ENCODE results near the gene PPM1L.
"Not testable (repeated sequence)": the region's sequence is repeated elsewhere in the genome, so short reads cannot be mapped to it uniquely, and the experiment has no call there.

The PPM1L gene

DNA sequence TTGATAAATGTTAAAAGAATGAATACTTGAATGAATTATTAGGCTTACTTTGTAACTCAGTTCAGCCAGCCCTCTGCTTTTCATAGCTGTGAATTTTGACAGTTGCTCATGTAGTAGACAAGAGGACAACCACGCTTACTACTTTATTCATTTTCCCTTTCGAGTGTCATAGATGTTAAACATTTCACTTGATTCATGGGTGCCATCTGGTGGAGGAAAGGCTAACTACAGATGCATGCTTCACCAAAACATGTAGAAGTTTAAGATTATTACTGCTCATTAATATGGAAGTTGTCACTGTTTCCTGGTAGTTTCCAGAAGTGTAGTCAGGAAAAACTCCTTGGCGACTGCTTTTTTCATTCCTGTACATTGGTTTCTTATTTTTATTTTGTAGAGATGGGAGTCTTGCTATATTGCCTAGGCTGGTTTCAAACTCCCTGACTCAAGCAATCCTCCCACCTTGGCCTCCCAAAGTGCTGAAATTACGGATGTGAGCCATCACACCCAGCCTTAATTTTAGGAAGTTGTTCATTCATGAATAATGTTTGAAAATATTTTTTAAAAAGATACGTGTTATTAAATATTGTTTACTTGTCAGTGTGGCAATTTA, 186.0 kb downstream of the PPM1L start:
- DNase-seq: peak; percentile 91

DNA sequence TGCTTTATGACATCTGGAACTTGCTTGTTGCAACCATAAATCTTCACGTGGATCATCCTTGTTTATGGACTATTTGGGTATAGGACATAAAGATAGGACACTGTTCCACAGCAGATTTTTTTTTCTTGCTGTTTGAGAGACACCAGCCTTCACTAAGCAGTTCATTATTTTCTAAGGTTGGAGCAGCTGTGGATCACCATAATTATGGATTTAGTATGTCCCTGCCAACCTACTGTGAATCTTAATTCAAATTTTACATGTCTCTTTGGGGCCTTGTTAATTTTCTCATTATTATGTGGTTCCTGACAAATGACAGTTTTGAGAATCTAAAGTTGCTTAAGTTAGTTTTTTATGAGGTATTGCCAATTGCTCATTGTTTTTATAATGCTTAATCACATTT, 188.0 kb downstream of the PPM1L start:
- DNase-seq: no peak

DNA sequence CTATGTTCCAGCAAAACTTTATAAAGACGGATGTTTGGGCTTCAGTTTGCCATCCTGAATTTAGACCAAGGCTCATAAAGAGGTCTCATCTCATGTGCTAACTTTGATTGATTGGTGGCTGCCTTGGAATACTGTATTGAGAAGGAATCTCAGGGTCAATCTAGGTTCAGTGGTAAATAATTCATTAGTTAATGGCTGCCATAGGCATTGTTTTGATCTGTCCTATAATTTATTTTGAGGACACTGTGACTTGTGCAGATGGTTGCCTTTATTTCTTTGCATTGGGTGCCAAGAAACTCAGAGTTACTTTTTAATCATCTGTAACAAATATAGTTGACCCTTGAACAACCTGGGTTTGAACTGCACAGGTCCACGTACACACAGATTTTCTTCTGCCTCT, 189.3 kb downstream of the PPM1L start:
- peak; percentile 54 for DNase-seq

DNA sequence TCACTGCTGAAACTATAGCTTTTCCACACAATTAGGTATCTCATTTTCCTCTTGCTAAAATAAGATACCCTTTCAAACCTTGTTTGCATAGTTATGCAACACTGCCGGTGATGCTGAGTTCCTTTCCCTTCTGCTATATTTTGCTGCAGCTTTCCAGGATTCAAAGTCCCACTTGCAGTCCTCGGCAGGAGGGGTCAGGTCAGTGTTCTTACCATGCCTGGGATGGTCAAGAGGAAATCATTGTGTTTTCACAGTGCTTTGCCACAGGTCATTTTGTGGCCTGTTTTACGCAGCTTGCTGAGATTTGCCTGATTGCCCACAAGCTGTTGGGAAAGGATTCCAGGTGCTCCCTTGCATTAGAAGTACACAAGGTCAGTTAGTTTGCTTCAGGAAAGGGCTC, 192.2 kb downstream of the PPM1L start:
- no peak for DNase-seq

DNA sequence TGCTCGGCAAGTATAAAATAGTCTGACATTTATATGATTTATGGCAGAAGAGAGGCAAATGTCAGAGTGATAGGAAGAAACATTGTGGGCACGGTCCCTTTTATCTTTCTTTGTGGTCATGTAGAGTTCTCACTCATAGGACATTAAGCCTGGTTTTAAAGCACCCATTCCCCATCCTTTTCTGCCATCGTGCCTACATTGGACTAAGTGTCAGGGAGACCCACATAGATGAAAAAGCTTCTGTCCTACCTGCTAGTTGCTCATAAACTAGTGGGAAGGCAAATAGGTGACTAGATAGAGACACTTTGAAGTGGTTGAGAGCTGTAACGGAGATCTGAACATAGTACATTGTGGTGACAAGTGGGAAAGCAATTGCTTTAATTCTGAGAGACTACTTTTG, 193.4 kb downstream of the PPM1L start:
- no peak for DNase-seq

DNA sequence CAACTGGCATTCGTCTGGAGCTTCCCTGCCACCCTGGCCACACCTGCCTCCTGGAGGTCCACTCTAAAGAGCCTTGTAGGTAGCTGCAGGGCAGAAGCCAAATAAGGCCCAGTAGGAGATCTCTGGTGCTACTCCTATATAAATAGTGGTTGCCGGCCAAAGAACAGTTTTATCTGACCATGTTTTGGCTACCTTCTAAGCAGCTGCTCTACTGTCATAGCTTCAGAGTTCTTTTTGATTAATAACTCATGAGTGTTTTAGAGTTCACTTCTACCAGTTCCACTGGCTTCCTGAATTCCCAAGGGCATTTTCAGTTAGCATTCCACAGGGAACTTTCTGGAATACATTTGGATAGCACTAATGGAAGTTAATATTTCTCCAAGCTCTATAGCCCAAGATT, 194.5 kb downstream of the PPM1L start:
- no peak for DNase-seq

DNA sequence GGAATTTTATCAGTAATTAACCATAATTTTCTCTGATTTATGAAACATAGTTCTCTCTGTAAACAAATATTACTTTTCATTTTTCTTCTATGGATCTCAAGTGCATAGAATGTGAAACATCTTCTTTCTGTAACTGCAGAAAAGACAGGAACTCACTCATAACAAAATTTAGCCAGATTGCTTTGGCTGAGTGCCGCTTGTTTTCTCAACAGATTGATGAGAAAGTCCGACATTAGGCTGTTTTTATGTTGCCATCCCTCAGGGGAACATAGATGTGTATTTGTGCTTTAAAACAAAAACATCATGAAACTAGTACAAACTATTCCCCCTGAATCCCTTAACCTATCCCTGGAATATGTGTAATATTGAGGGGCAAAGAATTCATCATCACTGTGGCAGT, 194.9 kb downstream of the PPM1L start:
- DNase-seq: no peak

DNA sequence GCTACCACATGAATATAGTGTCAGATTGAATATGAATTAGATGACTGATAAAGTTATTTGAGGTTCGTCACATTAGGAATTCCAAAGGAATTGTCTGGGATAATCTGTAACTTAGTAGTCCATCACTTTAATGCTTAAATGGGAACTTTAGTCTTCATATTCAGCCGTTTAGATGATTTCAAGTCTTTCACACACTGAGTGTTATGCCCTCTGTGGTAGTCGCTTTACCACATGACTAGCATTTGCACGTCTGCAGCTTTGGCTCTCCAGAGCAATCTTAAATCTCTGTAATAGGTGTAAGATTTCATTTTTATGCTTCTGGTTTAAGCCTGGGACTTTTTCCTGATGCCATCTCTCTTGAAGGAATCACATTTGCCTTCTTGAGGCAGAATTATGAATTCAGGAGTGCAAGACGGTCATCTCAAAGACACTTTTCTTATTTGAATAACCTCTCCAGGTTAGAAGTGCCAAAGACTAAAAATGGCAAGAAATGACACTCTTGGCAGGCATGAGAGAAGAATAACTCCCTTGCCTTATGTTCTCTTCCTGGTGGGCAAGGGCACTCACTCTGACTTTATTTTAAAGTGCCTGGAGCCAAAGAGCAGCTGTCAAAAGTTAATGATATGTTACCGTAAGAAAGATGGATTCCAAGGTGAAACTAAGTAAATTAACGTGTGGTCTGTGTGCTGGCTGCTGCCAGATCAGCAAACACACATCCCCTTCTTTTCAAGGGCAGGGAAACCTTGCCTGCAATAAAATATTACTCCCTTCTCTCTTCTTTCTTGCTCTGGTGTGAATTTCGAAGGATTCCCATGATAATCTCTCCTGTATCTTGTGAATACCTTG, 195.8 kb downstream of the PPM1L start:
- DNase-seq: no peak

DNA sequence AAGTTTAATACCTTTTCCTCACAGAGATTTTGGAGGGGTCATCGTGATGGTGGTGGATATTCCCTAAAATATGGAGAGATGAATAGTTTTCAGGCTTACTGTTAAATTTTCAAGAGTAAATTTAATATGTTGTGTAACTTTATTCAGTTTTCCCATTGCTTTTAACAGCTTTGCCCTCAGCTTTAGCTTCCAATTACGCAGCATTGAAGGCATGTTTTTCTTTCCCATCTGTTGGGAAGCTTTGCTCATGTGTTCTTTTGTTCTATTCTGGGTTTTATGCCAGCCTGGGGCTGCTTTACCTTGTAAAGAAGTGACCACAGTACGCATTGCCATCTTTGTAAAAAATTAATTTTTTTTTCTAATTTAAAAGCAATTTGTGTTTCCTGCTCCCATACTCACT, 197.7 kb downstream of the PPM1L start:
- DNase-seq: no peak

DNA sequence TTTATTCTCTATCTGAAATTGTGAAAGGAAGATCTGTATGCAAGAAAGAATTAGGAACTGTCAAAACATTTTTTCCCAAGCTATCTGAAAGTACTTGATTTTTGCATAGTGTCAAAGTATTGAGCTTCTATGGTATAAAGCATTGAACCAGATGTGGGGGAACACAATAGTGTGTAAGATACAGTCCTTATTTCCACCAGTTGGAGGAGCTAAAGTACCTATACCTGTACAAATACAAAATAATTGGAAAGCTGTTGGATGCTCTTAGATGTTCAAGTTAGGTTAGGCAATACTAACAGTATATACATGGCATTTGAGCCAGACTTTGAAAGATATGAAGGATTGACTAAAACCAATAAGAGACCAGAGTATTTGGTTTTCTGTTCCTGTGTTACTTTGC, 200.8 kb downstream of the PPM1L start:
- no peak for DNase-seq

DNA sequence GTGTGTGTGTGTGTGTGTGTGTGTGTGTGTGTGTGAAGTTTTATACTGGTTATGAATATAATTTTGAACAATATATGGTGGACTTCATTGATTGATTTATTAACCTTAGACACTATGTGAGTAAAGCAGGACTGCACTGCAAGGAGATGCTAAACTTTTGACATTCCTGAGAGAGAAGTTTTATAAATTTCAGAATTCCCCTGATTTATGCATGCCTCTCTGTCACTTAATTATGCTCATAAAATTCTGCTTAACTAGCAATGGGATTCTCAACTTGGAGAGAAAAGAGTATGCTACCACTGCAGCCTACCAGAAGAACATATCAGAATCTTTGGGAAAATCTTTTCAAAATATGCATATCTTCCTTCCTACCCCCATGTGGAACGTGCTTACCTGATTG, 204.5 kb downstream of the PPM1L start:
- DNase-seq: no peak

DNA sequence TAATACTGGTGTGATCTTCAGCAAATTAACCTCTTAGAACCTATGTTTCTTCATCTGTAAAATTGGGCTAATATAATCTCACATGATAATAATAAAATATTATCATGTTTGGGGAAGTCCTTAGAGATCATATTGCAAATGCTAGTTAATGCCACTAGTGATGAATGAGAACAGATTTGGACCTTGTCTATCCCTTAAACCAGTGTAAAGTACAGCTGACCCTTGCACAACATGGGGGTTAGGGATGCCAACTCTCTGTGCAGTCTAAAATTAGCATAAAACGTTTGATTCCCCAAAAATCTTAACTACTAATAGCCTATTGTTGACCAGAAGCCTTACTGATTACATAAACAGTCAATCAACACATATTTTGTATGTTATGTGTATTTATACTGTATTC, 207.9 kb downstream of the PPM1L start:
- no peak for DNase-seq

DNA sequence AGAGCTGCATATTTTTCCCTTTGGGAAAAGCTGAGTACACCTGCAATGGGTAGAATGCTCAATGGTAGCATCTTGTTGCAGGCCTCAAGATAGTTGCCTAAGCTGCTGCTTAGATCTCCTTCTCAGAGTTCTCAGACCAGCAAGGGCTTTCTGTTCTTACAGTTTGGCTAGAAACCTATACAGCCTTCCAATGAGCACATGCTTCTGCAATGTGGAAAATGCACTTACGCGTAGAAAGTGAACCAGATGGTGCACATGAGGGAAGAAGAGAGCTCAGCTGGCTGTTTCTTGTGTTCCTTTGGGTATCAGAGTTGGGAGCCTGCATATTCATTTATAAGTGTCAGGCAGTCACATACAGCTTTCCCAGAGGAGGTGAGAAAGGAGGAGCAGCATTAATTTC, 212.7 kb downstream of the PPM1L start:
- DNase-seq: peak; percentile 44

DNA sequence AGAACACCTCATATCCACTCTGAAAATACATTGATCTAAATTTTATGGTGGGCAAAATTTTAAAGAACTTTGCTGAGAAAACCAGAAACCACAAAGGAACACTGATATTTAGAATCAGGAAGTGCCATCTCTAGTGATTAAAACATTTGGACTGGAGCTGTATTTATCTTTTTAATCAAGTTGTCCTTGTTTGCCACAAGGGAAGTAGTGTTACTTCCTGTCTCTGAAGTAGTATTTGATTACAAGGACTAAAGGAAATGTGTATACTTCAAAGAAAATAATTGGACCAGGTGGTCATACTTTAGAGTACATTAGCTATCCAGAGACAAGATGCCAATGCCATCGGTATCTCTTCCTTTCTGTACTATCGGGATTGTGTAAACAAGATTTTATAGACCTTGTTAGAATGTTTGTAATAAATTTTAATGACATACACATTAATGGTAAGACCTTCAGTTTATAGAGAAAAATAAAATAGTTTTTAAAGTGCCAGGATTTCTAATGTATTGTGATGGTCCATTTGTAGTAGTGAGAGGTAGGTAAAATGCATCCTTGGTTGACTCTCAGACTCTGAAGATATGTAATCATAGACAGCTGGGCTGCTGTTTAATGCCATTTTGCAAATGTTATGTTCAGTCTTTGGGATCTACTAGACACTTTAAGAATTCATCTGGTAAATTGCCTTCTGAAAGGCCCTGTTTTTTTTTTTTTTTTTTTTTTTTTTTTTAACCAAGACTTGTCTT, 217.2 kb downstream of the PPM1L start:
- no peak for DNase-seq

DNA sequence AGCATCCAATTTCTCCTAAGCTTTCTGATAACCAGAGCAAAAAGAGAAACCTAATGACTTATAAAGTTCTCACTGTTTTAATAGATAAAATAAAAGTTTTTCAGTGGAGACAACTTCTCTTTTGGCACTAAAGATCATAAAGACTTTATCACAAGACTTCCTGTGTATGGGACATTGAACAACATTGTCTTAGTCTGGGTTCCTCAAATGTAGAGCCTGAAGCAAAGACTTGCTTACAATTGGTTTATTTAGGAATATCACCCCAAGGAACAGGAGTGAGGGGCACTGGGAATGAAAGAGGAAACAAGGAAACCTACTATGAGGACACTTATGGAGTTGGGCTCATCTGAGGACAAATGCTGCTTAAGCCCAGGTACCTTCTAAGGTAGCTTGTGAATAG, 221.7 kb downstream of the PPM1L start:
- no peak for DNase-seq

DNA sequence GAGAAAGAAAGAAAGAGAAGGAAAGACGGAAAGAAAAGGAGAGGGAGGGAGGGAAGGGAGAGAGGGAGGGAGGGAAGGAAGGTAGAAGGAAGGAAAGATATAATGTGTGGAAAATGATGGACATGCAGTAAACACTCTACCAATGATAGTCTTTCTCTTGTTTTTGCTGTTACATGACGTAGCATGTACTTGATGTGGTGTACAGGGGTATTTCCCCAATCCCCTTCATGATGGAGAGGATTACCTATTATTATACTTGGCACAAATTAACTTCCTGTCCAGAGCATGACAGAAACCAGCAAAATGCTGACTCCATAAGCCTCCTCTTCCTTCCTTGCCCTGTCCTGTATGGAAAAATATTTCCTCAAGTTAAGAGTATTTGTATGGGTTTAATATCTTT, 224.7 kb downstream of the PPM1L start:
- DNase-seq: no peak

DNA sequence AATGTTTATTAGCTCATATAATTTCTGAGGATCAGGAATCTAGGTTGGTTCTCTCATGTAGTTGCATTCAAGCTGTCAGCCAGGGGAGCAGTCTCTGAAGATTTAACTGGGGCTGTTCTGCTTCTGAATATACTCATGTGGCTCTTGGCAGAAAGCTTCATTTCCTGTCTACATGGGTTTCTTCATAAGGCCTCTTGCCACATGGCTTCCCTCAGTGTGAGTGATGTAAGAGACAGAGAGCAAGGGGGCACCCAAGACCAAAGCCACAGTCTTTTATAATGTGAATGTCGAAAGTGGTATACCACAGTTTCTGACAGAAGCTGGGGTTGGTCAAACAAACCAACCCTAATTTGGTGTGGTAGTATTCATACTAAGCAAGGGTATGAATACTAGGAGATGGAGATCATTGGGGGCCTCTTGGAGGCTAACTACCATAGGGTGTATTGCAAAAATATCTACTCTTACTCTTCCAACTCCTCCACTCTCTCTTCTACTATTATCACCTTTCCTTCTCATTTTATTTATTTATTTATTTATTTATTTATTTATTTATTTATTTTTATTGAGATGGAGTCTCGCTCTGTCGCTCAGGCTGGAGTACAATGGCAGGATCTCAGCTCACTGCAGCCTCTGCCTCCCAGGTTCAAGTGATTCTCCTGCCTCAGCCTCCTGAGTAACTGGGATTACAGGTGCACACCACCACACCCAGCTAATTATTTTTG, 225.3 kb downstream of the PPM1L start:
- DNase-seq: no peak

DNA sequence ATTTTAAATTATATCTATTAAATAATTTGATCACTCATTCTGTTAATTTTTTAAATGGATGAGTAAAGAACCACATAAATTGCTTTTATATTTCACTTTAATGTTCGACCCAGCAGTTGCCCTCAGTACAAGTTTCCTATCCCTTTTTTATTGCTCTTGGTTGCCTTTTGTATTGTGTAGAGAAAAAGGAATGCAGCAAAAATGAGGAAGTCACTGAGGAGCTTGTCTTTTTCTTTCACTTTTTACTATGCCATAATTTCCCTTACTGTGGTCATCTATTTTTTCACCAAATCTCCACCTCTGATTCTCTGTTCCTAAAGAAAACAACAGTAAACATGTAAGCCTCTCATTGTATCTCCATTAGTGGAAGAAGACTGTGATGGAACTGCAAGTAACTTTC, 226.5 kb downstream of the PPM1L start:
- DNase-seq: no peak

DNA sequence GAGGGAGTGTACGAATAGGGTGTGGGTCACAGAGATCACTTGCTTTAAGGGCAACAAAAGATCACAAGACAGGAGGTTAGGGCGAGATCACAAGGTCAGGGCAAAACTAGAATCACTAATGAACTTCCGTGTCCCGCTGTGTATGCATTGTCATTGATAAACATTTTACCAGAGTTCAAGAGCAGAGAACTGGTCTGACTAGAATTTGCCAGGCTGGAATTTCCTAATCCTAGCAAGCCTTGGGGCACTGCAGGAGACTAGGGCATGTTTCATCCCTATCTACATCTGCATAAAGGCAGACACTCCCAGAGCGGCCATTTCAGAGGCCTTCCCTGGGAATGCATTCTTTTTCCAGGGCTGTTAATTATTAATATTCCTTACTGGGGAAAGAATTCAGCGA, 227.9 kb downstream of the PPM1L start:
- DNase-seq: not testable (repeated sequence)

DNA sequence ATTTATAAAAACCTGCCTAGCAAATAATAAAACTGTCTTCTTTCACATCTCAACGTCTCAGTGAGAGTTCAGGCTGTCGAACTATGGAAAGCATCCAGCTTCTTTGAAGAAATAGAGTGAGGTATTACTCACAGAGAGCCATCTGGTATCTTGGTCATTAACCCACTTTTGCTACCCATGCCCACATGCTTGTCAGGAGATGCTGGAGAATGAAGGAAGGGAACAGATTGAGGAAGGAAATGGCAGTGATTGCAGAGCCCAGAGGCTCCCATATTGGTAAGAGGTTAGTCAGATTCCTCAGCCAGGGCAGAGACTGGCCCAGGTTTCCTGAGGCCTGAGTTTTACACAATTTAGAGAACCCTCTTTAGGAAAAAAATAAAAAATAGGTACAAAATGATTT, 230.0 kb downstream of the PPM1L start:
- no peak for DNase-seq

DNA sequence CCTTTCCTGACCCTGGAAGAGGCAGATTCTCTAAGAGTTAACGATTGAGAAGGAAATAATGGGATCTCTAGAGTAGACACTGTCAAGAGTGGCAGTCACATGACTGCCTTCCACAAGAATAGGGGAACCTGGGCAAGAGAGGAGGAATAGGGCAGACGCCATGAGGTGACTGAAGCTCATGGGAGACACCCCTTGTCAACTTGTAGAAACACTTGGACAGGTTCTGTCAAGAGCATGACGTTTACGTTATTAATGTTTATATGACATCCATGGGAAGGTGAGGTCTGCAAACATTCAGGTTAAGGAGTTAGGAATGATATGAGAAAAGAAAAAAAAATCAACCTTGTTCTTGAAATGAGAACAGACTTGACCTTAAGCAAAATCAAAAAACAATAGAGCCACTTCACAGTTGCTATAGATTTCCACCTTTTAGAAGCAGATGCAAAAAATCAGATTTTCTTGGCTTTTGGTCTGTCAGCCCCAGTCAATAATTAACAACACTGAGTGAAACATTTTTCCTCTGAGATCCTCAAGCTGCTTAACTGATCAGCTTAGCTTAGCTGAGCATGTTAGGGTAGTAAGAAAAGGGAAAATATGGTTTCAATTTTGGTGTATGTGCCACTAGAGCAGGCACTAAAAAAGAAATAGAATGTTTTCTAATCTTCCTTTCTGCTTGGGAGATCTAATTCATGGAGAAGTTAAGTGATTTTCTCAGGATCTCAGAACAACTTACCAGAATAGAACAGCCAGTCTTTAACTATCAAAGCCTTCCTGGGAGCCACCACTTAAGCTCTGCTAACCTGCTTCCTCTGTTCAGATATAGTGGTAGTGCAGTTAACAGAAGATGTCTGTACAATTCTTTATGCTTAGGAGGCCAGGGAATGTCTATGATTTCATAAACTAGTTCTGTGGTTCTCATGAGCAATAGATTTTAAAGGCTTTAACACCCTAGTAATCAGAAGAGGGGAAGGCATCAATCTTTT, 232.2 kb downstream of the PPM1L start:
- DNase-seq: no peak

DNA sequence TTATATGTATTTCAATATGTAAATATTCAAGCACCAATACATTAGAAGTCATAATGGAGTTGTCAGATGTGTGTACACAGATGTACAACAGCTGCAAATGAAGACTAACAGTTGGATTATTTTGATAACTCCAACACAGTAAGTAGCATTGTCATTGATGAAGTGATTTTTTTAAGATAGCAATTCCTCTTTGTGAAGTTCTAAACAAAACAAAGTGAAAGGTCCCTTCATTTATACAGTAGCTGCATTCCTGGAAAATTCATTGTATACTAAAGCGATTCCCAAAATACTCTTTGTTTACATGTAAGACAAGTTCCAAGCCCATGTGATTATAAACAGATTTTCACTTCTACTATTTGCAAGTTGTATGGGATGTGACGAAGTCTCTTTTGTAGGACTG, 234.4 kb downstream of the PPM1L start:
- no peak for DNase-seq
